ENCODE data around the gene LUC7L.
"Not testable (repeated sequence)": the region's sequence is repeated elsewhere in the genome, so short reads cannot be mapped to it uniquely, and the experiment has no call there.

LUC7L gene

GRCh38 chr16:230949-231348 lies 1.7 kb upstream of the LUC7L start:
- in situ Hi-C loops (cut with HindIII; ENCODE audit: low sequenced_read_pairs), result no loop called here

GRCh38 chr16:230351-230750 lies 1.1 kb upstream of the LUC7L start:
- in situ Hi-C loops (cut with HindIII; ENCODE audit: low sequenced_read_pairs), result not testable (repeated sequence)

- in situ Hi-C loops (cut with HindIII; ENCODE audit: low sequenced_read_pairs), result no loop called here
Observed at GRCh38 chr16:229731-230281, 557 bp upstream of the LUC7L start.

GRCh38 chr16:228151-228851 lies 948 bp downstream of the LUC7L start:
- in situ Hi-C loops (cut with HindIII; ENCODE audit: low sequenced_read_pairs), result no loop called here

GRCh38 chr16:220021-220420 lies 9.2 kb downstream of the LUC7L start:
- in situ Hi-C loops (cut with HindIII; ENCODE audit: low sequenced_read_pairs), result no loop called here

- in situ Hi-C loops (cut with HindIII; ENCODE audit: low sequenced_read_pairs), result loop anchor here (5.0 kb wide), 1 partner anchor 34 kb away; no protein-coding TSS in a partner anchor
Observed at GRCh38 chr16:212999-213398, 16.2 kb downstream of the LUC7L start.

GRCh38 chr16:211631-212180 lies 17.5 kb downstream of the LUC7L start:
- in situ Hi-C loops (cut with HindIII; ENCODE audit: low sequenced_read_pairs), result loop anchor here (5.0 kb wide), 1 partner anchor 36 kb away; no protein-coding TSS in a partner anchor

GRCh38 chr16:209359-209758 lies 19.9 kb downstream of the LUC7L start:
- in situ Hi-C loops (cut with HindIII; ENCODE audit: low sequenced_read_pairs), result not testable (repeated sequence)

GRCh38 chr16:204046-204445 lies 25.2 kb downstream of the LUC7L start:
- in situ Hi-C loops (cut with HindIII; ENCODE audit: low sequenced_read_pairs), result not testable (repeated sequence)

GRCh38 chr16:203246-203645 lies 26.0 kb downstream of the LUC7L start:
- in situ Hi-C loops (cut with HindIII; ENCODE audit: low sequenced_read_pairs), result no loop called here

- in situ Hi-C loops (cut with HindIII; ENCODE audit: low sequenced_read_pairs), result no loop called here
Observed at GRCh38 chr16:200388-200787, 28.9 kb downstream of the LUC7L start.

- in situ Hi-C loops (cut with HindIII; ENCODE audit: low sequenced_read_pairs), result no loop called here
Observed at GRCh38 chr16:194516-194915, 34.7 kb downstream of the LUC7L start.

- in situ Hi-C loops (cut with HindIII; ENCODE audit: low sequenced_read_pairs), result no loop called here
Observed at GRCh38 chr16:193441-193840, 35.8 kb downstream of the LUC7L start.

- in situ Hi-C loops (cut with HindIII; ENCODE audit: low sequenced_read_pairs), result no loop called here
Observed at GRCh38 chr16:192686-193085, 36.6 kb downstream of the LUC7L start.

- in situ Hi-C loops (cut with HindIII; ENCODE audit: low sequenced_read_pairs), result no loop called here
Observed at GRCh38 chr16:191831-192230, 37.4 kb downstream of the LUC7L start.

GRCh38 chr16:189604-190186 lies 39.6 kb downstream of the LUC7L start:
- in situ Hi-C loops (cut with HindIII; ENCODE audit: low sequenced_read_pairs), result no loop called here

- in situ Hi-C loops (cut with HindIII; ENCODE audit: low sequenced_read_pairs), result no loop called here
Observed at GRCh38 chr16:188674-189073, 40.6 kb downstream of the LUC7L start.

GRCh38 chr16:187330-187729 lies 41.9 kb downstream of the LUC7L start:
- in situ Hi-C loops (cut with HindIII; ENCODE audit: low sequenced_read_pairs), result no loop called here

GRCh38 chr16:185691-186090 lies 43.6 kb downstream of the LUC7L start:
- in situ Hi-C loops (cut with HindIII; ENCODE audit: low sequenced_read_pairs), result no loop called here

GRCh38 chr16:185213-185612 lies 44.0 kb downstream of the LUC7L start:
- in situ Hi-C loops (cut with HindIII; ENCODE audit: low sequenced_read_pairs), result no loop called here

GRCh38 chr16:183005-183404 lies 46.2 kb downstream of the LUC7L start:
- in situ Hi-C loops (cut with HindIII; ENCODE audit: low sequenced_read_pairs), result no loop called here

GRCh38 chr16:181565-182021 lies 47.7 kb downstream of the LUC7L start:
- in situ Hi-C loops (cut with HindIII; ENCODE audit: low sequenced_read_pairs), result no loop called here
